HUES6 (cell line): Measurements from ENCODE around the gene ANKH.
A peak's percentile ranks its signal among the peaks of the same experiment; 100 is the strongest.

ENCODE experiments used
- H3K27ac ChIP-seq: 2 replicates; pipeline ENCODE4 v1.7.0; 2013; ENCODE audit warnings: low read depth, mild to moderate bottlenecking, low read length, inconsistent platforms
- H3K27me3 ChIP-seq: 2 replicates; pipeline ENCODE4 v1.6.1; 2013; ENCODE audit warnings: low read length; ENCODE audit not compliant: control insufficient read depth, insufficient read depth
- H3K36me3 ChIP-seq: 2 replicates; pipeline ENCODE4 v1.6.1; 2013; ENCODE audit warnings: low read length; ENCODE audit not compliant: control insufficient read depth, insufficient read depth
- H3K4me1 ChIP-seq: 2 replicates; pipeline ENCODE4 v1.6.1; 2013; ENCODE audit warnings: low read length; ENCODE audit not compliant: control insufficient read depth, insufficient read depth
- H3K4me3 ChIP-seq: 2 replicates; pipeline ENCODE4 v1.5.1; 2013; ENCODE audit warnings: low read depth, low read length
- H3K9ac ChIP-seq: one replicate; pipeline ENCODE4 v1.6.1; 2013; ENCODE audit warnings: mild to moderate bottlenecking, low read length
- H3K9me3 ChIP-seq: 2 replicates; pipeline ENCODE4 v1.6.1; 2013; ENCODE audit warnings: low read depth, low read length; ENCODE audit not compliant: control insufficient read depth, insufficient read depth

Gene ANKH

GRCh38 chr5:14669415-14669814, 202.2 kb downstream of the ANKH start:
- H3K27me3 ChIP-seq = peaks cover 2% of the 10 kb centered on the region; the same call in 1 of the 2 replicates
- H3K27ac ChIP-seq = no peak overlapping the region
- no peak overlapping the region for H3K9ac ChIP-seq
- no peaks in the 10 kb centered on the region for H3K9me3 ChIP-seq
- peaks cover 28% of the 10 kb centered on the region for H3K4me1 ChIP-seq
- H3K36me3 ChIP-seq = no peaks in the 10 kb centered on the region
- H3K4me3 ChIP-seq = no peak overlapping the region

- H3K36me3 ChIP-seq = no peaks in the 10 kb centered on the region
- no peak overlapping the region for H3K27ac ChIP-seq
- no peak overlapping the region for H3K4me3 ChIP-seq
- H3K27me3 ChIP-seq = peaks cover 8% of the 10 kb centered on the region; the same call in 1 of the 2 replicates
- H3K9me3 ChIP-seq = no peaks in the 10 kb centered on the region
- H3K4me1 ChIP-seq = peaks cover 19% of the 10 kb centered on the region
- no peak overlapping the region for H3K9ac ChIP-seq
Observed at GRCh38 chr5:14668181-14668591, 203.4 kb downstream of the ANKH start.

- Histone ChIP-seq H3K27me3 (peaks cover 10% of the 10 kb centered on the region; the same call in 1 of the 2 replicates), H3K4me3 (no peak overlapping the region), H3K9ac (no peak overlapping the region), H3K9me3 (no peaks in the 10 kb centered on the region), H3K27ac (no peak overlapping the region), H3K4me1 (peaks cover 15% of the 10 kb centered on the region), H3K36me3 (no peaks in the 10 kb centered on the region)
Observed at GRCh38 chr5:14667770-14668169, 203.8 kb downstream of the ANKH start.

- H3K36me3 ChIP-seq = no peaks in the 10 kb centered on the region
- no peak overlapping the region for H3K9ac ChIP-seq
- no peak overlapping the region for H3K27ac ChIP-seq
- H3K4me1 ChIP-seq = peaks cover 14% of the 10 kb centered on the region; the same call in 1 of the 2 replicates
- H3K9me3 ChIP-seq = no peaks in the 10 kb centered on the region
- H3K27me3 ChIP-seq = peaks cover 10% of the 10 kb centered on the region; the same call in 1 of the 2 replicates
- no peak overlapping the region for H3K4me3 ChIP-seq
Observed at GRCh38 chr5:14667290-14667689, 204.3 kb downstream of the ANKH start.

- Histone ChIP-seq H3K9me3 (no peaks in the 10 kb centered on the region), H3K36me3 (no peaks in the 10 kb centered on the region), H3K9ac (no peak overlapping the region), H3K4me1 (peaks cover 14% of the 10 kb centered on the region; the same call in 1 of the 2 replicates), H3K27ac (no peak overlapping the region), H3K27me3 (peaks cover 10% of the 10 kb centered on the region; the same call in 1 of the 2 replicates), H3K4me3 (0 out of 2 replicates have a peak overlapping the region, but pooled peaks have one; percentile 92)
Observed at GRCh38 chr5:14666357-14666756, 205.2 kb downstream of the ANKH start.

- peaks cover 11% of the 10 kb centered on the region; the same call in 1 of the 2 replicates for H3K4me1 ChIP-seq
- no peak overlapping the region for H3K27ac ChIP-seq
- no peaks in the 10 kb centered on the region for H3K9me3 ChIP-seq
- no peaks in the 10 kb centered on the region for H3K36me3 ChIP-seq
- no peak overlapping the region for H3K9ac ChIP-seq
- peak overlapping the region; percentile 92 for H3K4me3 ChIP-seq
- H3K27me3 ChIP-seq = peaks cover 10% of the 10 kb centered on the region; the same call in 1 of the 2 replicates
Observed at GRCh38 chr5:14665949-14666348, 205.6 kb downstream of the ANKH start.

- H3K27ac ChIP-seq = no peak overlapping the region
- peak overlapping the region; percentile 79 for H3K9ac ChIP-seq
- H3K4me3 ChIP-seq = peak overlapping the region; percentile 92
- peaks cover 10% of the 10 kb centered on the region; the same call in 1 of the 2 replicates for H3K27me3 ChIP-seq
- H3K4me1 ChIP-seq = peaks cover 9% of the 10 kb centered on the region; the same call in 1 of the 2 replicates
- H3K36me3 ChIP-seq = no peaks in the 10 kb centered on the region
- no peaks in the 10 kb centered on the region for H3K9me3 ChIP-seq
Observed at GRCh38 chr5:14665101-14665822, 206.3 kb downstream of the ANKH start.

GRCh38 chr5:14664270-14665100, 207.1 kb downstream of the ANKH start, which contains the start of gene OTULIN:
TSS of gene OTULIN (plus strand) at chr5:14664718. CDS start at chr5:14664826, 108 bp downstream.
- Histone ChIP-seq H3K4me3 (peak within 1 kb of the TSS; percentile 92), H3K9me3 (no peaks in the 10 kb centered on the region), H3K4me1 (peaks cover 9% of the 10 kb centered on the region; the same call in 1 of the 2 replicates), H3K36me3 (no peaks in the 10 kb centered on the region), H3K27ac (peak within 1 kb of the TSS; percentile 28; the same call in 1 of the 2 replicates), H3K27me3 (peaks cover 10% of the 10 kb centered on the region; the same call in 1 of the 2 replicates), H3K9ac (peak within 1 kb of the TSS; percentile 79)

- H3K27me3 ChIP-seq = peaks cover 10% of the 10 kb centered on the region; the same call in 1 of the 2 replicates
- H3K9ac ChIP-seq = peak overlapping the region; percentile 79
- H3K9me3 ChIP-seq = no peaks in the 10 kb centered on the region
- H3K4me3 ChIP-seq = peak overlapping the region; percentile 92
- no peaks in the 10 kb centered on the region for H3K36me3 ChIP-seq
- peak overlapping the region; percentile 28; the same call in 1 of the 2 replicates for H3K27ac ChIP-seq
- H3K4me1 ChIP-seq = peaks cover 9% of the 10 kb centered on the region; the same call in 1 of the 2 replicates
Observed at GRCh38 chr5:14663734-14664269, 207.8 kb downstream of the ANKH start.

- H3K9ac ChIP-seq = no peak overlapping the region
- peaks cover 9% of the 10 kb centered on the region; the same call in 1 of the 2 replicates for H3K4me1 ChIP-seq
- H3K36me3 ChIP-seq = no peaks in the 10 kb centered on the region
- H3K9me3 ChIP-seq = no peaks in the 10 kb centered on the region
- no peak overlapping the region for H3K27ac ChIP-seq
- H3K27me3 ChIP-seq = peaks cover 10% of the 10 kb centered on the region; the same call in 1 of the 2 replicates
- H3K4me3 ChIP-seq = no peak overlapping the region
Observed at GRCh38 chr5:14662721-14663260, 208.8 kb downstream of the ANKH start.
